ENCODE data around the gene SEMA6D. TPM values are rescaled to one million over a fixed set of nuclear protein-coding genes. Genes with fewer than 3 reads are reported as not detected.

Gene SEMA6D
- total RNA-seq, 1 experiment from 2014 or later = 15.8 TPM

GRCh38 chr15:47670365-47670764 is 46.9 kb upstream of the SEMA6D start:
- Histone ChIP-seq H2BK15ac (ENCODE audit: low read depth, low read length) (no peak overlapping the region), H4K91ac (ENCODE audit: insufficient read length, low read depth, low read length) (no peak overlapping the region), H2BK20ac (ENCODE audit: low read depth, low read length, poor library complexity, severe bottlenecking) (no peak overlapping the region), H3T11ph (ENCODE audit: low read length) (no peak overlapping the region), H2AK5ac (ENCODE audit: insufficient read length, low read length) (no peak overlapping the region), H4K8ac (replicated peaks; ENCODE audit: insufficient read length, low read depth, low read length) (no peak overlapping the region), H3K9me3 (ENCODE audit: control insufficient read depth, low read depth, low read length) (no peaks in the 10 kb centered on the region), H3K56ac (ENCODE audit: insufficient read length, low read depth, low read length) (no peak overlapping the region), H2AFZ (ENCODE audit: low read length) (no peak overlapping the region), H3K27me3 (ENCODE audit: insufficient read depth, low read length) (no peaks in the 10 kb centered on the region), H3K27ac (ENCODE audit: insufficient read length, low read depth, low read length) (no peak overlapping the region), H3K4ac (ENCODE audit: low read depth, low read length) (no peak overlapping the region), H2BK5ac (ENCODE audit: insufficient read length, low read length) (no peak overlapping the region), H3K4me1 (ENCODE audit: insufficient read depth, low read length) (no peaks in the 10 kb centered on the region; the same call in 1 of the 2 replicates), H4K20me1 (ENCODE audit: control insufficient read depth, insufficient read depth, insufficient read length) (no peaks in the 10 kb centered on the region), H3K14ac (ENCODE audit: insufficient read depth, low read length) (no peak overlapping the region), H3K23me2 (ENCODE audit: insufficient read length, low read depth, low read length, poor library complexity, severe bottlenecking) (no peaks in the 10 kb centered on the region), H3K79me2 (ENCODE audit: insufficient read depth, low read length) (no peaks in the 10 kb centered on the region), H3K23ac (ENCODE audit: insufficient read length, low read depth, low read length) (no peak overlapping the region), H2BK12ac (ENCODE audit: insufficient read length, low read depth, low read length) (no peak overlapping the region), H3K18ac (ENCODE audit: insufficient read length, low read depth, low read length) (no peak overlapping the region), H3K4me2 (ENCODE audit: insufficient read depth, insufficient read length, low read length) (no peak overlapping the region), H3K9ac (ENCODE audit: extremely low read depth, insufficient read length, low read length) (no peak overlapping the region), H3K79me1 (ENCODE audit: insufficient read depth, low read depth, low read length, poor library complexity, severe bottlenecking) (no peaks in the 10 kb centered on the region), H4K5ac (ENCODE audit: insufficient read length, low read depth, low read length) (no peak overlapping the region), H2BK120ac (ENCODE audit: low read depth, low read length, poor library complexity, severe bottlenecking) (no peak overlapping the region)
- DNase-seq = no peak
- H3K27me3 Mint-ChIP-seq (ENCODE audit: low read depth) = peaks cover 2% of the 10 kb centered on the region
- no peak for TF ChIP-seq CTCF (conservative IDR thresholded peaks at IDR 0.05)
- no CpG with 5 or more reads among the region's 1 CpG for WGBS (ENCODE audit: extremely low coverage, insufficient read length, low lambda C conversion rate)
- H3K4me1 Mint-ChIP-seq = peaks cover 30 to 31% of the 10 kb centered on the region in 2 experiments
- H3K4me3 Mint-ChIP-seq = no peak overlapping the region
- no peaks in the 10 kb centered on the region for H3K9me3 Mint-ChIP-seq
- no peaks in the 10 kb centered on the region for H3K36me3 Mint-ChIP-seq (ENCODE audit: insufficient read depth in 1 of 3, low read depth in 3 of 3)
- H3K27ac Mint-ChIP-seq = no peak overlapping the region

Measured in H9 (cell line).